LNCAP (cell line): ENCODE measurements around the gene FSD1.

Experiments
- CTCF ChIP-seq: fragments of 450-650 bp; IDR thresholded peaks from 2 replicates; pipeline ENCODE4 v1.5.1; 2017; ENCODE audit warnings: mild to moderate bottlenecking

FSD1 gene

DNA sequence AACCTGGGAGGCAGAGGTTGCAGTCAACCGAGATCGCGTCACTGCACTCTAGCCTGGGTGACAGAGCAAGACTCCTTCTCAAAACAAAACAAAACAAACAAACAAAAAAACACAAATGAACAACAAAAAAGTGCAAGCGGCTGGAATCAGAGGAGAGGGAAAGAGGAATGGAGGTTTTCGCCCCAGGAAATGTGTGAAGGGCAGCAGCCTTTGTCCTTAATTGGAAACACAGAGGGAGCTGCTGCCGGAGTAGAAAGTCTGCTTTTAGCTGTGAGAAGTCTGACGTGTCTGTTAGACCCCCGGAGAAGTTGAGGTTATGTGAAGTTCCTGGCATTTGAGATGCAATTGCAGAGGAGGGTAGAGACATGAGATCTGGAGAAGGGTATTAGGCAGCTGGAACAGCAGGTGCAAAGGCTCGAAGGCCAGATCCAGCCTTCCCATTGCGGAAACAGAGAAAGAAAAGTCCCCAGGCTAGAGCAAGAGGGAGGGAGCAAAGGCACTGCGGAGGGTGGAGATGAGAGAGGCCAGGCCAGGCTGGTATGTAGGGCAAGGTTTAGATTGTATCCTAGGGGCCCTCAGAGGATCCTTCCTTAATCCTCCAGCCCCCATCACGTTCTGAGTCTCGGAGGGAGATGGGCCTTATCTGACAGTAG lies 2.7 kb upstream of the FSD1 start:
- no peak for TF ChIP-seq CTCF

GRCh38 chr19:4302243-4302640 lies 2.2 kb upstream of the FSD1 start, which contains the start of gene TMIGD2:
TSS of gene TMIGD2 (minus strand) at chr19:4302389. CDS start at chr19:4302385, 4 bp downstream.
- no peak for TF ChIP-seq CTCF

- no peak for TF ChIP-seq CTCF
Observed at GRCh38 chr19:4303819-4304537, 420 bp upstream of the FSD1 start.

GRCh38 chr19:4305257-4305612 lies 837 bp downstream of the FSD1 start:
- TF ChIP-seq CTCF, result no peak

- TF ChIP-seq CTCF, result no peak
Observed at GRCh38 chr19:4305659-4306058, 1.3 kb downstream of the FSD1 start.

- TF ChIP-seq CTCF, result no peak
Observed at GRCh38 chr19:4310247-4311121, 6.1 kb downstream of the FSD1 start.

- no peak for TF ChIP-seq CTCF
Observed at GRCh38 chr19:4313847-4314490, 9.6 kb downstream of the FSD1 start.
